Ureter (tissue), 1 donor: ENCODE measurements around the gene EIF1B. TPM values are rescaled to one million over a fixed set of nuclear protein-coding genes. Genes with fewer than 3 reads are reported as not detected.
"Not testable (repeated sequence)": the region's sequence is repeated elsewhere in the genome, so short reads cannot be mapped to it uniquely, and the experiment has no call there.

ENCODE experiments used
- DNase-seq: peaks from one replicate; pipeline ENCODE4 v3.0.0-alpha.2; 2020; ENCODE audit warnings: low spot score
- total RNA-seq: library from RNA; stranded (reverse); gene quantifications from one replicate; pipeline ENCODE4 v1.2.4, GENCODE V29; 2023
- donor health status: DM: yes; HTN: yes; CAD: no.

EIF1B gene
- 53.9 TPM for total RNA-seq

DNA sequence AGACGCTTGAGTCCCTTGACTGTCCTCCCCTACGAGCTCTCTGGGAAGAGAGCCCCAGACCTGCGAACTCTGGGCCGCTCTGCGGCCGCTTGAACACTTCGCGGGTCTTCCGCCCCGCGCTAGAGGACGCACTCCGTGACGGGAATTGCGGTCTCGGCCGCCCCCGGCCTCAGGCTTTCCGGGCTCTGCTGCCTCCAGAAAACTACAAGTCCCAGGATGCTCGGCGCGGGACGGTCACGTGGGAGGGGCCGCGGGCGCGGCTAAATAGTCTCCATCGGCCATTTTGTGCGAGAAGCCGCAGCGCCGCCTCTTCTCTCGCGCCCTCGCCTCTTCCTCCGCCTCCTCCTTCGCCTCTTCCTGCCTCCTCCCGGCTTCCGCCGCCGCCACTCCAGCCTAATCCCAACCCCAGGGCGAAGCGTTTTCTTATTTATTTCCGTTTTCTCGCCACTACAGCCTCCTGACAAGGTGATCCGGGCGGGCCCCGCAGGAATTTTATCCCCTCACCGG is at the start of gene EIF1B:
TSS of gene EIF1B (plus strand) at position 290 of the 507 bp plus-strand sequence. CDS start 235 bp downstream, outside the sequence.
- peak; percentile 99 for DNase-seq

DNA sequence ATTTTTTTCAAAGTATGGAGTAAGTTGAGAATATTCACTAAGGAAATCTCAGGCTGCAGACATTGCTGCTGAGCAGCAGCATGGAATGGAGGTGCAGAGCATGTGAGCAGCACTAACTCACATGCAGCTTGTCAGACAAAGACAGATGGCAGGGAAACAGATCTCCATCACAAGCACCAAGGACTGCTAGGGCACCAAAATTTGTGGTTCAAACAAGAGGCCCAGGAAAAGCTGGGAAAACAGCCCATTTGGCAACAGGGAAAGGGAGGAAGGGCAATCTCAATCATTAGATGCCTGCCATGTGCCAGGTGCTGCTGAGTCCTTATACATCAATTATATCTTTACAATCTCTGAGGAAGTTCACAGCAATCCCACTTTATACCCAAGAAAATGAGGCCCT is 47.2 kb upstream of the EIF1B start:
- DNase-seq: no peak

DNA sequence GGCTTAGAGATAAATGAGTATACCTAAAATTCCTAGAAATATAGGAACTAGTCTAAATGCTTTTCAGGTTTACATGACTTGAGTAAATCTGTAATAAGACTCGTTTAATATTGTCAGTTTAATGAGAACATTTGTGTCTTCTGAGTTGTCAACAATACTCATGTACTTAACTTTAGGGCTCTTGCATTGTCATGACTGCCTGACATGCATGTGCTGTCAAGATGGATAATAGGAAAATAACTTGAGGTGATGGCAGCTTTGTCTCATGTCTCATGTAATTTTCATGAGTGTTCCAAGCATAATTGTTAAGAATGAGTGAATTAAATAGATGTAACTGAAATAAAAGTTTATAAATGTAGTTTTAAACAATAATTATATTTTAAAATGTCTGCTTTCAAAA is 45.1 kb upstream of the EIF1B start:
- no peak for DNase-seq

DNA sequence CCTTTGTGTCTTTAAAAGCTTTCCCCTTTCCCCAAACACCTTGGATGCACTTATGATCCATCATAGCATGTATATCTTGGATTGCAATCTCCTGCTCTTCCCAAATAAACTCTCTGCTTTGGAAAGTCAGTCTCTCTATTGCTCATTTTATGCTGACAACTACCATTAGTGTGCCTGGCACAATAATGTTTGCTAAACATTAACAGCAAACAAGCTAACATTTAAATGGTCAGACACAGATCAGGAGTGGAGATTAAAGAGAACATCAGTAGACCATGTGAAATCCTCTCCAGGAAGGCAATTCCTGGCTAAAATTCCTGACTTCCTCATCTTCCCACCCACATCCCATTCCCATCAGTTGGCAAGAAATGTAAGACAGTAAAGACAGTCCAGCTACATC is 44.3 kb upstream of the EIF1B start:
- no peak for DNase-seq

DNA sequence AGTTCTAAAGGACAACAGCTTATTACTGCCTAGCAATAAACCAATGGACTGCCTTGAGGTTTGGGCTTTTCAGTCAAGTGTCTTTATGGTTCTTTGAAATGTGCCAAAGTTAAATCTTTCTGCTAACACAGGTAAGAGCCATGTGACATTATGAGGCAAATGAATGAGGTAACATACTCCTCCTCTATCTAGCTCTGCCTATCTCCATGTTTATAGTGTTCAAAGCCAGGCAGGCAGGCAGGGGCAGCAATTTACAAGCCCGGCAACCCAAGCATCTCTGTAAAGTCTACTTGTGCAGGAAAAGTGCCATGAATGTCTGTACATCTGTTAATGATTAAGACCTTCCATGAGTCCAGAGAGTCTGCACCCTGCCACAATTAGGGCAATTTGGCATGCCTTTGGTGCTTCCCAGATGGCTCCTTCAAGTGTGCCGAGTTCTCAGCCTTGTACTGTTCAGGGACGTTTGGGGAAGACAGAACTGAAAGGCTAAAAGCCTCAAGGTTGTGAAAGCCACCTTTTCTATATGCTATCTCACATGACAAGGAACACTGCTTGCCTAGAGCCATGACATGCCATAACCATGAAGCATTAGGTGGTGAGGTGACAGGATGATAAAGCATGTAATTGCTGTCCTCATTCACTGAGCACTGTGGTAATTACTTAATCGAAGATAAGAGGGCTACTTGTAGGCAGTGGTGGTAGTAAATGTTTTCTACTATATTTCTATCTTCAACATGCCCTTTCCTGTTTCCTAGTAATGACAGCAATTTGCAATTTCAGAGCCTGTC is 41.4 kb upstream of the EIF1B start:
- no peak for DNase-seq

DNA sequence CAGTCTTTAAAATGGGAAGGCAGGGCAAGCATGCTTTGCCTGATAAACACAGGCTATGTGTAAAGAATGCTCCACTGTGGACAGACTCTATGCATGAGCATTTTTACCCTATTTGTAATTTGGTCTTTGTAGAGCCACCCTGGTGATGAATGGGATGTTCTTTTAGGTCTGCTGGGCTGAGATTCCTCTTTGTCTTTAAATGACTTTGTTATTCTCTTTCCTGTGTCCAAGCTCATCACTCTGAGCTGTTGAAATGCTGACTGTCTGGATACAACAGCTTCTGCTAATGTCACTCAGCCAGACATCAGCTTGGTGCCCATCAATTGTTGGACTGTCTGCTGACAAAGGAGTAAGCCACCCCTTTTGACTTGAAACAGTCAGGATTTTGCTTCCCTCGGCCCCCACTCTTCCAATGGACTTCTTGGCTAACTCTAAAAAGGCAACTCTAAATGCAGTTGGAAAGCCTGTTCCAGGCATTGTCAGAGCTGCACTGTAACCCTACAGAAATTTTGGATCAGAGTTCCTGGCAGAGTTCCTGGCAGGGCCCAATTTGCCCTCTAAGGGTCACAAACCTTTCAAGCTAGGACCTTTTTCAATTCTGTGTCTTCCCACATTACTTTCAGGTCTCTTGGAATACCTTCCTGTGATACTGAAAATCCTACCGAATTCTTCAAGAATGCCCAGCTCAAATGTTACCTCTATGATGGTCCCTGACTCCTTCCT is 40.5 kb upstream of the EIF1B start:
- no peak for DNase-seq

DNA sequence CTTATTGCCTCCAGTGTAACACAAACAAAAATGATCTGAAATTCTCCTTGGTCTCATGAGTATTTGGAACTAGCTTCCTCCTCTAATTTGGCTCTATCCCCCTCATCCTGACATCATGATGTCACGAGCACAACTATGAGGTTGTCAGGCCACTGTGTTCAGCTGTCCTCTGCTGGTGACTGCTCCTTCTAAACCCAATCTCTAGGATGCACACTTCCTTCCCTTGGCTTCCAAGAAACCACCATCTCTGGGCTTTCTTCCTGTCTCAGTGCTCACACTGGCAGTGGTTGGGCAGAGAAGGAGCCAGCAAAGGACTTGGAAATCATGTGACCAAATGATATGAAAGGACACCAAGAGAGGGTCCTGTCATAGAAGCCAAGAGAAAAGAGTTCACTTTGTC is 30.7 kb upstream of the EIF1B start:
- DNase-seq: no peak

DNA sequence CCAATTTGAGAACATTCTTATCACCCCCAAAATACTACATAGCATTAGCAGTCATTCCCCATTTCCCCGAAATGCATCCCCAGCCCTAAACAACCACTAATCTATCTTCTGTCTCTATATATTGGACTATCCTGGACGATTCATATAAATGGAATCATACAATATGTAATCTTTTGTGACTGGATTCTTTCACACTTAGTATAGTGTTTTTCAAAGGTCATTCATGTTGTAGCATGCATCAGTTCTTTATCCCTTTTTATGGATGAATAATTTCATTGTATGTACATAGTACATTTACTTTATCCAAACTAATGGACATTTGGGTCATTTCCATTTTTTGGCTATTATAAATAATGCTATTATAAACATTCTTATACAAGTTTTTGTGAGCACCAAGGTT is 27.5 kb upstream of the EIF1B start:
- DNase-seq: no peak

DNA sequence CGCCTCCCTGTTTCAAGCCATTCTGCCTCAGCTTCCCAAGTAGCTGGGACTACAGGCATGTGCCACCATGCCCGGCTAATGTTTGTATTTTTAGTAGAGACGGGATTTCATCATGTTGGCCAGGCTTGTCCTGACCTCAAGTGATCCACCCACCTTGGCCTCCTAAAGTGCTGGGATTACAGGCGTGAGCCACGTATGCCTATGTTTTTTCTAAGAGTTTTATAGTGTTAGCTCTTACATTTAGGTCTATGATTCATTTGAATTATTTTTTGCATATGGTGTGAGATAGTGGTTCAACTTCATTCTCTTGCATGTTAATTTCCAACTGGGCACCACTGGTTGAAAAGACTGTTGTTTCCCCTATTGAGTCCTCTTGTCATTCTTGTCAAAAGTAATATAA is 26.4 kb upstream of the EIF1B start:
- DNase-seq: not testable (repeated sequence)

DNA sequence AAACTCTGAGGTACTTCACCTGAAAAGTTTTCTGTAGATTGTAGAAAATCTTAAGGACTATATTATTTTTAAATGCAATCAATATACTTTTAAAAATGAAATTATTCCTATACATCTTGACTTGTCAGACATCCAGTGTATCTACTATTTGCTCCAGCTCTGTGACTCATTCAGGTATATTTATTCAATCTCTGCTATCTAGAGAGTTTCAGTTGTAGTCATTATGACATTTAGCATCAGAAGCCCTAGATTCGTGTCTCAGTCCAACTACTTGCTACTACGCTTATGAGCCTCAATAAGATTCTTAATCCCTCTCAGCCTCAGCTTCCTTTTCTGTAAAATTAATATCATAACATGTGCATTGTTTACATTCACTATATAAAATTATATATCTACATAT is 22.3 kb upstream of the EIF1B start:
- no peak for DNase-seq

DNA sequence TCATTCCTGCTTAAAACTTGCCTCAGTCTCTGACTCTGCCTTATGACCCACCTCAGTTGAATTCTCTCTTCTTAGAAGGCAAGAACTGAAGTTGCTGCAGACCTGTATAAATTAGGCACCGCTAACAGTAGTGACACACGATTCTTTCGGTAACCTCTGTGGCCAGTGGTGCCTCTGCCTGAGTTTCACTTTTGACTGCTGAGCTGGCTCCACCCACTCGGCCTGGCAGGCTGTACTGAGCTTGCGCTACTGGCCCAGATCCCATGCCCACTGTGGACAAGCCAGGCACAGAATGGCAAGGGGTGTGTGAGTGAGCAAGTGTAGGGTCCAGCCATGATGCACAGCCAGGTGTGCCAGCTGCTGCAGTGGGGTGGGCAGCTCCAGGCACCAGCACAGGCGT is 19.1 kb upstream of the EIF1B start:
- no peak for DNase-seq

DNA sequence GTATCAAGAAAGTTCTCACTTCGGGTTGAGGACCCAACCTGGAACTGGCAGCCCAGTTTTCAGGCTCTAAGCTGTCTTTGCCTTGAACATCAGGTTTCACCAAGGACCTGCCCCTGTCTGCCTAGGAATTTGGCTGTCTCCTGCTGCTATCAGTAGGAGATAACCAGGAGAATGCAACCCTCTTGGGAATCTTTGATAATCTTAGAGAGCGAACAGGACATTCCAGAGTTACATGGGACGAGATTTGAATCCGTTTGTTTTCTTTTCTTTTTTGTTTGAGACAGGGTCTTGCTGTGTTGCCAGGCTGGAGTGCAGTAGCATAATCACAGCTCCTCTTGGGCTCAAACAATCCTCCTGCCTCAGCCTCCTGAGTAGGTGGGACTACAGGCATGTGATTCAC is 18.0 kb upstream of the EIF1B start:
- no peak for DNase-seq

DNA sequence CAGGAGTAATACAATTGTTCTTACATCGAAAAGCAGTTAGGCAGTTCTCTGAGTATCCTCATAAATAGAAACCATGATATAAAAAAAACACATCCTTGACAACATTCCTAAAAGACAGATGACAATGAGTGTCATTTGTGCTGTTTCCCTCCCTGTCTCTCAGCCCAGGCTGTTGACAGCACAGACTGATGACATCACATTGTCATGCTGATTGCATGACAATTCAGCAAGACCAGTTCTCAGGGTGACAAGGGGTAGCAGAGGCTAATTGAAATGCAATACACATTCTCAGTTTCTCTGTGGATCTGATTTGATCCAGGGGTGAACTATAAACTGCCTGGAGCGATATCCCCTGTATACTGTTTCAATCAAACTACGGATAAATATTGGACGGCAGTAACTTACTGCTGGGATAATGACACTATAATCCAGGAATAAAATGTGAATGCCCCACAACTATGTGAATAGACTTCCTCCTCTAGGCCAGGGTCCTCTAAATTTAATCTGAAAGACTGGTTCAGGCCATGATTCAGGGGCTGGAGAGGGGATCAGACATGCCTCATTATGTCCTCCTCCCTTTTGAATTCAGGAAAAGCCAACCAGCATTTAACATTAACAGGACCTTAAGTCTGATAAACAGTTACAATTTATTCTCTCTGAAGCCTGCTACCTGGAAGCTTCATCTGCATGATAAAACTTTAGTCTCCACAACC is 16.7 kb upstream of the EIF1B start:
- no peak for DNase-seq

DNA sequence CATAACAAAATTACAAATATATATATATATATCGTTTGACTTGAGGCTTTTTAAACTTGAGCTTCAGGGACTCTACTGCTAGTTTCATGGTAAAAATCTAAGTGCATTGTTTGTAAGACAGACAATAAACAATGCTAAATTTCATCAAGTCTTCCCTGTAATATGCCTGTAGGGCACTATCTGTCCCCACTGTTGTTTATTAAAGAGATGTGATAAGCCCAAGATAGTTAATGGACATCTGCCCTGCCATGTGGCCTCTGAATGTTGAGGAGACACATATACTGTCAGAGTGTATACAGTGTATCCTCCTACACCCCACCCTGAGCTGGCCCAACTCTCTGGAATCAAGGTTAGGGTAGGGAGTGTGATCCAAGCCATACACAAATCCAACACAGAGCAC is 15.1 kb upstream of the EIF1B start:
- no peak for DNase-seq

DNA sequence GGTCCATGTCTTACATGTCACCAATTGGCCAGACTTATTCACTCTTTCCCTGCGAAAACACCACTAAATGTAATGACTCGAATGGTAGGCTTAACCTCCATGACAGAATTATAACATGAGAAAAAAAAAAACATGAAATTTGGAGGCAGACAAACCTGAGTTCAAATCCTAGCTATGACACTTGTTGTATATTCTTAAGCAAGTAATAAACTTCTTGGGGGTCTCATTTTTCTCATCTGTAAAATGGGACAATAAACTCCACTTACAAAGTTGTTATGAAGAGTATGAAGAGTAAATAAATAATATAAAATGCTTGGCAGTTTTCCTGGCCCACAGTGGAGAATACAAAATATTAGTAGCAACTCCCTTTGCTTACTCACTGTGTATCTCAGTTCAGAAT is 11.4 kb upstream of the EIF1B start:
- no peak for DNase-seq

DNA sequence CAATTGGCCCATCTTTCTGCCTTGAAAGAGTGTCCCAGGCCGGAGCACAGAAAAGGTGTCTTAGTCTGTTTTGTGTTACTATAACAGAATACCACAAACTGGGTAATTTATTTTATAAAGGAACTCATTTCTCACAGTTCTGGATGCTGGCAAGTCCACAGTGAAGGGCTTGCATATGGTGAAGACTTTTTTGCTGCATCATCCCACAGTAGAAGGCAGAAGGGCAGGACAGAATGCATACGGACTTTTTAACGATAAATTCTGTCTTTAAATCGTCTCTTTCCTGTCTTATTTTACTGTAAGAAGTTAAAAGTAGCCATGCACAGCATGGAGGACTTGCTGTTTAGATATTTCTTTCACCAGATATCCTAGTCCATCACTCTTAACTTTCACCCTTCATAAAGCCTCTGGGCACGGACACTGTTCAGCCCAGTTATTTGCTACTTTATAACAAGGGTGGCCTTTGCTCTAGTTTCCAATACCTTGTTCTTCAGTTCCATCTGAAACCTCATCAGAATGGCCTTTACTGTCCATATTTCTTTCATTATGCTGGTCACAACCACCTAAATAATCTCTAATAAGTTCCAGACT is 10.3 kb upstream of the EIF1B start:
- DNase-seq: no peak

DNA sequence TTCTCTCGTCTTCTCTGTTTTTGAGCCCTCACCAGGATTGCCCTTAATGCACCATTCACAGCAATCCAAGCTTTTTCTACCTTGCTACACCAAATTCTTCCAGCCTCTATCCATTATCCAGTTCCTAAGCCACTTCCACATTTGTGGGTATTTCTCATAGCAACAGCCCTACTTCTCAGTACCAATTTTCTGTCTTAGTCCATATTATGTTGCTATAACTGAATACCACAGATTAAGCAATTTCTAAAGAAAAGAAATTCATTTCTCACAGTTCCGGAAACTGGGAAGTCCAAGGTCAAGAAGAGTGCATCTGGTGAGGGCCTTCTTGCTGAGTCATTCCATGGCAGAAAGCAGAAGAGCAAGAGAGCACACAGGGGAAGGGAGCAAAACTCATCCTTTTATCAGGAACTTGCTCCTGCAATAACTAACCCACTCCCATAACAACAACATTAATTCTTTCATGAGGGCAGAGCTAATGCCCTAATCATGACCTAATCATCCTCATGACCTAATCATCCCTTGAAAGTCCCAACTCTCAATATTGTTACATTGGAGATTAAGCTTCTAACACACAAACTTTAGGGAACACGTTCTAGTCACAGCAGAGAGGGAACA is 9.7 kb upstream of the EIF1B start:
- no peak for DNase-seq

DNA sequence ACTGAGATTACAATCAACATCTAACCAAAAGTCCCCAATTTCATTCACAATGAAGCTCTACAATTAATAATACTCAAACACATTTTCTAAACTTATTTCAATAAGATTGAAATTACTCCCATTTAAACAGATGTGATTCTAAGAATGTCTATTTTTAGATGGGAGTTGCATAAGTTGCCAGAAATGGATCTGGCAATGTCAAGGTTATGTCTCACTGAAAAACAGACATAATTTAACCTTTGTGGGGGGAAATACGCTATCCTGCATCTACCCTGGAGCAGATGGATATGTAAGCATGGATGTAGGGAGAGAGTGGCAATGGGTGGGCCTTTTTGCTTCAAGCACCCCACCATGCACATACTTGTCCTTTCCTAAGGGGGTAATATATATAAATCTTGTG is 6.7 kb upstream of the EIF1B start:
- DNase-seq: no peak

DNA sequence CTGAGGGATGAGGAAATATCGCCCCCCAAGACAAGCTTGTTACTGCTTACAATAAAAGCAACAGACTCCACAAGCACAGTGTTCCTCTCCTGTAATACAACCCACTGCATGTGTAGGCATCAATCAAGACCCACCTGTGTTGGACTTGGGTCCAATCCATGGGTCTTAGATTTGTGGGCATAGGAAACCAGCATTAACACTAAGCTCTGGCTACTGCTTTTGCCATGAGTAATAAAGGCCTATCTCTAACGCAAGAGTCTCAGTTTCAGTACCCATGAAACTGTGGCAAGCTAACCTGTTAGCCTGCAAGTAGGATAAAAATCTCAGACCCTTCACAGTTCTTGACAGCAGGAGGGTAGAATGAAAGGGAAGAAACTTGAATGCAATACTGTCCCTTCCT is 5.2 kb upstream of the EIF1B start:
- no peak for DNase-seq

DNA sequence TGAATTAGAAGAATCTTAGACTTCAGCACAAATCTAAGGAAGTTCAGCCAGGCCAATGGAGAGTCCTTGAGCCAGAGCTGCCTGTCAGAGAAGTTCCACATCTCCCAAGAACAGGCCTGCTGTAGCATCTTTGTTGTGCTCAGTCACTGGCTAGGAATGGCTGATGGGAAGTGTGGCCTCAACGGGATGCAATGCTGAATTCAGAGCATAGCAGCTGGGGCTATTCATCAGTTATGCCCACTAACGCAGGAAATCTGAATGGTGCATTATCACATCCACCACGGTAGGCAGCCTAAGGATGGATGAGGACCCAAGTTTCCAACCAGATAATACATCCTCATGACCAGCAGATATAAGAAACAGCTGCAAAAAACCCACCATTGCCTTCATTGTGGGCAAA is 3.2 kb upstream of the EIF1B start:
- no peak for DNase-seq

DNA sequence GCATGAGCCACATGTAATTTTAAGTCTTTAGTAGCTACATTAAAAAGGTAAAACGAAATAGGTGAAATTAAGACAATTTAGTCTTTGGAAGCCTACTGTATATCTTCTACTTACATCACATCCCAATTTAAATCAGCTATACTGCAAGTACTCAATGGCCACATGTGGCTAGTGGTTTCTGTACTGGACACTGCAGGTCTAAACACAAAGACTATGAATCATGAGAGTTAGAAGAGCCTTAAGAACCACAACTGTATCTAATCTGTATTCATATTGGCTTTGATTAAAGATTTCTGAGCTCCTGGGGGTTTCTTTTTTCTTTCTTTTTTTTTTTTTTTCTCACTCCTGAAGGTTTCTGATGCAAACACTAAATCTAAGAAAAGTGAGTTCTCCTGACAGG is 2.3 kb upstream of the EIF1B start:
- DNase-seq: no peak
